Measurements from ENCODE around the gene USP2. TPM values are rescaled to one million over a fixed set of nuclear protein-coding genes. Genes with fewer than 3 reads are reported as not detected.

The USP2 gene
- total and polyA plus RNA-seq, 7 donors = 49.0 to 210 (median 76.4) TPM

DNA sequence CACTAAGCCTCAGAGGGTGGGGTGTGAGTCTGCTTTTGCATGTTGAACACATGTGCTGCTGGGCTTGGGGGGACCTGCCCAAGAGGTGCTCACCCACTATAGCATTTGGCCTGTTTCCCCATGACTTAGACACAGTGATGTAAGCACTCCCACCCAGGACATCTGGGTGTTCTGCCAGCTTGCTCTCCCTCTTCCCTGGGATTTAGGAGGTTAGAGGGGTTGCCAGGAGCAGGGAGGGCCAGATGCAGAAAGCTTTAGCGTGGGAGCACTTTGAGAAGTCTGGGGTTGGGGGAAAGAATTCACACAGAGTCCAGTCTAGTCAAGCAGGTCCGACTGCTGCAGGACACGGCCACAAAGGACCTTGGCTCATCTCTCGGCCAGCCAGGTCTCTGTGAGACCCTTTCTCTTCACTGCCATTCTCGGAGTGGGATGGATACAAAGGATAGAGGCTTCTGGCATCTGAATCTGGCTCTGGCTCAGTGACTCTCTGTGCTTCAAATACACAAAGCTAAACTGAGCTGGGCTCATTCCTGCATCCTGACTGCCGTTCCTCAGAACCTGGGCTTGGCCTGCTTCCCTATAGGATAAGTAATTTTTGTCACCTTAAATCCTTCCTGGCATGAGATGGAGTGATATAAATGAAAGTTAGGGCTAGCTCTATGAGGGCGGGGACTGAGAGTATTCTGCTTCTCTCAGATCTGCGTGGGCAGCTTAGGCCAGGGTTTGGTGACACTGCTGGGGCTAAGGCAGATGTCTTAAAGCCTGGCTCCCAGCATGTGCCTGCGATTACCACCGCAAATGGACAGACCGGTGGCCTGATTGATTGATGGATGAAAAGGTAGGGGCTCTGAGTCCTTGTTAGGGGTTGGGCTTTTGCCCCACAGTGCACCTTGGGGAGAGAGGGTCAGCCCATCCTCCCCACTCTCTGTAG lies 14.5 kb downstream of the USP2 start:
- DNase-seq (no peak), ATAC-seq (no peak)
- WGBS, 3 donors = 30 to 50% (median 32%) methylated on average over 11 of the region's 11 CpGs
- TF ChIP-seq CTCF (IDR thresholded peaks at IDR 0.05) = no peak
- Histone ChIP-seq H3K4me1 (peaks cover 86% of the 10 kb centered on the region), H3K4me3 (no peak overlapping the region), H3K36me3 (ENCODE audit: insufficient read depth in 1 of 2, low read depth in 1 of 2) (peaks cover 0 to 6% of the 10 kb centered on the region in 2 donors), H3K27me3 (ENCODE audit: insufficient read depth in 3 of 3, low read length in 2 of 3) (no peaks in the 10 kb centered on the region), H3K27ac (peak overlapping the region; percentile 97), H3K9me3 (no peaks in the 10 kb centered on the region)
- intact Hi-C loops (cut with DNase I) = no loop called here

- TF ChIP-seq CTCF (IDR thresholded peaks at IDR 0.05) = no peak
Observed at GRCh38 chr11:119365071-119365591, 16.4 kb downstream of the USP2 start.

DNA sequence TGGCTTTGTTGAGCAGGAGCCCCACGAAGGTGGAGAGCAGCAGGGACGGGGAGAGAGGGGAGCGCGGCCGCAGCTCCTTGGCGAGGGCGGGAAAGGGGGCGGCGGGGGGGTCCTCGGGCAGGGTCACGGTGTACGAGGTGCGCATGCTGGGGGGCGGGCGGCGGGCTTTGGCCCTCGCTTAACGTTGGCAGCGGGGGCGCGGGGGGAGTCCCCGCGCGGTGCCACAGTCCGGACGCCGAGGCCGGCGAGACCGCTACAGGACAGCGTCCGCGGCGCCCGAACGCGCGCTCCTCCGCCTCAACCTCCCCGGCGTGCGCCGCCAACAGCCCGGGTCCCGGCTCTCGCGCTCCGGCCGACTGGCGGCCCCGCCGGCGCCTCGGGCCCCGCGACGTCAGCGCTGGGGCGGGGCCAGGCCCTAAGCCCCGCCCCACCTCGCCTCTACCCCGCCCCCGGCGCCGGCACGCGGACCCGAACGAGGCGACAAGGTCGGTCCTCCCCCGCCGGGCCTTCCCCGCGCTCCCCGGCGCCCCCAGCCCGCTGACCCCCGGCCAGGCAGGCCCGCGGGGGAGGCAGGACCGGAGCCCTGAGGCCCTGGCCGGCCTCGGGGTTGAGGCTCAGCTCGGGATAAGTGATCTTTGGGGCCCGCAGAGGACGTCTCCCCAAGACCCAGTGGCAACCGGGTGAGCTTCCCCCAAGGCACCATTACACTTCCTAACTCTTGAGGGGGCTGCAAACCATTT lies 17.5 kb downstream of the USP2 start:
- no peaks in the 10 kb centered on the region for H3K27me3 ChIP-seq (ENCODE audit: insufficient read depth in 3 of 3, low read length in 2 of 3)
- H3K4me1 ChIP-seq = peaks cover 86% of the 10 kb centered on the region
- WGBS, 3 donors = 2 to 4% (median 3%) methylated on average over 40 to 88 of the region's 88 CpGs
- H3K27ac ChIP-seq = peak overlapping the region; percentile 97
- H3K4me3 ChIP-seq = peak overlapping the region; percentile 71
- intact Hi-C loops (cut with DNase I) = no loop called here
- peak; percentile 21 to 39 (median 26) for ATAC-seq
- TF ChIP-seq CTCF (IDR thresholded peaks at IDR 0.05) = no peak
- H3K36me3 ChIP-seq (ENCODE audit: insufficient read depth in 1 of 2, low read depth in 1 of 2) = peaks cover 5 to 18% of the 10 kb centered on the region in 2 donors
- no peaks in the 10 kb centered on the region for H3K9me3 ChIP-seq
- DNase-seq = peak; percentile 73 to 83

More at GRCh38 chr11:119365071-119365591, 16.4 kb downstream of the USP2 start:
- peak; percentile 45 to 51 (median 48) for ATAC-seq
- peak in 1 of 2 donors; percentile 65 for DNase-seq
- H3K4me3 ChIP-seq = peak overlapping the region; percentile 71
- H3K27me3 ChIP-seq (ENCODE audit: insufficient read depth in 3 of 3, low read length in 2 of 3) = no peaks in the 10 kb centered on the region
- intact Hi-C loops (cut with DNase I) = no loop called here
- peaks cover 0 to 7% of the 10 kb centered on the region in 2 donors for H3K36me3 ChIP-seq (ENCODE audit: insufficient read depth in 1 of 2, low read depth in 1 of 2)
- WGBS, 3 donors = 19 to 36% (median 23%) methylated on average over 5 to 6 of the region's 6 CpGs
- peak overlapping the region; percentile 97 for H3K27ac ChIP-seq
- peaks cover 87% of the 10 kb centered on the region for H3K4me1 ChIP-seq
- no peaks in the 10 kb centered on the region for H3K9me3 ChIP-seq

- Histone ChIP-seq H3K4me3 (peak overlapping the region; percentile 71), H3K27ac (peak overlapping the region; percentile 97), H3K36me3 (ENCODE audit: insufficient read depth in 1 of 2, low read depth in 1 of 2) (peaks cover 5 to 26% of the 10 kb centered on the region in 2 donors), H3K9me3 (no peaks in the 10 kb centered on the region), H3K4me1 (peaks cover 78% of the 10 kb centered on the region), H3K27me3 (ENCODE audit: insufficient read depth in 3 of 3, low read length in 2 of 3) (no peaks in the 10 kb centered on the region)
- intact Hi-C loops (cut with DNase I) = no loop called here
- WGBS, 3 donors = 19 to 31% (median 19%) methylated on average over 40 to 44 of the region's 44 CpGs
- no peak for ATAC-seq
- TF ChIP-seq CTCF (IDR thresholded peaks at IDR 0.05) = no peak
- DNase-seq = no peak
Observed at GRCh38 chr11:119363081-119363850, 18.2 kb downstream of the USP2 start.
